IPS-20b (cell line): ENCODE results near the gene FBXL16.

Experiments used
- H3K27ac ChIP-seq: one replicate; pipeline ENCODE4 v1.5.1; 2013; ENCODE audit warnings: low read length
- H3K27me3 ChIP-seq: 2 replicates; pipeline ENCODE4 v1.6.1; 2013; ENCODE audit warnings: mild to moderate bottlenecking, low read length, inconsistent platforms; ENCODE audit not compliant: insufficient read depth
- H3K36me3 ChIP-seq: 2 replicates; pipeline ENCODE4 v1.6.1; 2013; ENCODE audit warnings: low read depth, mild to moderate bottlenecking, inconsistent platforms, low read length, moderate library complexity; ENCODE audit not compliant: insufficient read depth
- H3K4me1 ChIP-seq: 2 replicates; pipeline ENCODE4 v1.6.1; 2013; ENCODE audit warnings: mild to moderate bottlenecking, control low read depth, inconsistent platforms, low read length, moderate library complexity; ENCODE audit not compliant: insufficient read depth
- H3K4me3 ChIP-seq: 2 replicates; pipeline ENCODE4 v1.5.1; 2013; ENCODE audit warnings: mild to moderate bottlenecking, low read length, inconsistent platforms
- H3K9ac ChIP-seq: 2 replicates; pipeline ENCODE4 v1.6.1; 2013; ENCODE audit warnings: low read depth, mild to moderate bottlenecking, inconsistent platforms, low read length, moderate library complexity
- H3K9me3 ChIP-seq: 2 replicates; pipeline ENCODE4 v1.6.1; 2013; ENCODE audit warnings: mild to moderate bottlenecking, low read depth, low read length, inconsistent platforms; ENCODE audit not compliant: insufficient read depth

Gene FBXL16

DNA sequence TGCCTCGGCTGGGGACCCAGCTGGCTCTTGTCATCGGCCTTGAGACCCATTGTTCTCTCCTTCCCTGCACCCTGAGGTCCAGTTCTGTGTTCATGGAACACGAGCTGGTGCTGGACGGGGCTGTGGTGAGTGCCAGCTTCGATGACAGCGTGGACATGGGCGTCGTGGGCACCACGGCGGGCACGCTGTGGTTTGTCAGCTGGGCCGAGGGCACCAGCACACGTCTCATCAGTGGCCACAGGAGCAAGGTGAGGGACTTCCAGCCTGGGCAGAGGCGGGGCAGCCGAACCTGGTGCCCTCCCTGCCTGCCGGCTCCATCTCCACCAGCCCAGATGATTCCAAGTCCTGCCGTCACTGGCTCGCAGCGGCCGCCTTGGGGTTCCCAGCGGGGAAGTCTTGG is 43.0 kb downstream of the FBXL16 start:
- Histone ChIP-seq H3K9me3 (no peaks in the 10 kb centered on the region), H3K27me3 (no peaks in the 10 kb centered on the region), H3K9ac (no peak overlapping the region), H3K27ac (no peak overlapping the region), H3K4me1 (peaks cover 2% of the 10 kb centered on the region; the same call in 1 of the 2 replicates), H3K36me3 (peaks cover 5% of the 10 kb centered on the region; the same call in 1 of the 2 replicates), H3K4me3 (no peak overlapping the region)

DNA sequence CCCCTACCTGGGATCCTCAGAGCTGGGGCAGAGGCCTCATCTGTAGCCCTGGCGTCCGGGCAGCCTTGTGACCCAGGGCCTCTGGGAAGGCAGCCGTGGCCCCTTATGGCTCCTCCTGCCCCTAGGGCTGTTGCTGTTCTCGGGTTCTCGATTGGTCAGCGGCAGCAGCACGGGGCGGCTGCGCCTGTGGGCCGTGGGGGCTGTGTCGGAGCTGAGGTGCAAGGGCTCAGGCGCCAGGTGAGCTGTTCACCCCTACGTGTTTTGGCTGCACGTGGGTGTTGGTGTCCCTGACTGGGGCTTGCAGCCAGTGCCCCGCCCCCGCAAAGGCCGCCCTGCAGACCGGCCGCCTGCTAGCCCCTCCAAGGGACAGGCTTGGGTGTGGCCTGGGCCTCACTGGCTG is 43.5 kb downstream of the FBXL16 start:
- Histone ChIP-seq H3K9me3 (no peaks in the 10 kb centered on the region), H3K4me3 (no peak overlapping the region), H3K27ac (no peak overlapping the region), H3K36me3 (peaks cover 5% of the 10 kb centered on the region; the same call in 1 of the 2 replicates), H3K4me1 (no peaks in the 10 kb centered on the region), H3K27me3 (no peaks in the 10 kb centered on the region), H3K9ac (no peak overlapping the region)

DNA sequence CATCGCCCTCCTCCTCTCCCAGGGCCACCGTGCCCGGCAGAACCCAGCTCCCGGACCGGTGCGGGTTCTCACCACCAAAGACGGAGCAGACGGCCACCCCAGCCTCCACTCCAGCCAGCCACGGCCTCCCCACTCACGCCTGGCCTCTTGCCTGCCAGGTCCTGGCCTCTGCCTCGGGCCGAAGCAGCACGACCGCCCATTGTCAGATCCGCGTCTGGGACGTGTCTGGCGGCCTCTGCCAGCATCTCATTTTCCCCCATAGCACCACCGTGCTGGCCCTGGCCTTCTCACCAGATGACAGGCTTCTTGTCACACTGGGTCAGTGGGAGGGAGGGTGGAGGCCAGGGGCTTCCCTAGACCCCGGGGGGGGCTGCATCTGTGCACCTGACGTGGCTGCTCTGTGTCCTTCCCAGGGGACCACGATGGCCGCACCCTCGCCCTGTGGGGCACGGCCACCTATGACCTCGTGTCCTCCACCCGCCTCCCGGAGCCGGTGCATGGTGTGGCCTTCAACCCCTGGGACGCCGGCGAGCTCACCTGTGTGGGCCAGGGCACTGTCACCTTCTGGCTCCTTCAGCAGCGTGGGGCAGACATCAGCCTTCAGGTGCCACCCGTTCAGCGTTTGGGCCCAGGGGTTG is 44.3 kb downstream of the FBXL16 start:
- Histone ChIP-seq H3K9ac (no peak overlapping the region), H3K27me3 (no peaks in the 10 kb centered on the region), H3K4me1 (no peaks in the 10 kb centered on the region), H3K4me3 (no peak overlapping the region), H3K36me3 (peaks cover 5% of the 10 kb centered on the region; the same call in 1 of the 2 replicates), H3K9me3 (no peaks in the 10 kb centered on the region), H3K27ac (no peak overlapping the region)

DNA sequence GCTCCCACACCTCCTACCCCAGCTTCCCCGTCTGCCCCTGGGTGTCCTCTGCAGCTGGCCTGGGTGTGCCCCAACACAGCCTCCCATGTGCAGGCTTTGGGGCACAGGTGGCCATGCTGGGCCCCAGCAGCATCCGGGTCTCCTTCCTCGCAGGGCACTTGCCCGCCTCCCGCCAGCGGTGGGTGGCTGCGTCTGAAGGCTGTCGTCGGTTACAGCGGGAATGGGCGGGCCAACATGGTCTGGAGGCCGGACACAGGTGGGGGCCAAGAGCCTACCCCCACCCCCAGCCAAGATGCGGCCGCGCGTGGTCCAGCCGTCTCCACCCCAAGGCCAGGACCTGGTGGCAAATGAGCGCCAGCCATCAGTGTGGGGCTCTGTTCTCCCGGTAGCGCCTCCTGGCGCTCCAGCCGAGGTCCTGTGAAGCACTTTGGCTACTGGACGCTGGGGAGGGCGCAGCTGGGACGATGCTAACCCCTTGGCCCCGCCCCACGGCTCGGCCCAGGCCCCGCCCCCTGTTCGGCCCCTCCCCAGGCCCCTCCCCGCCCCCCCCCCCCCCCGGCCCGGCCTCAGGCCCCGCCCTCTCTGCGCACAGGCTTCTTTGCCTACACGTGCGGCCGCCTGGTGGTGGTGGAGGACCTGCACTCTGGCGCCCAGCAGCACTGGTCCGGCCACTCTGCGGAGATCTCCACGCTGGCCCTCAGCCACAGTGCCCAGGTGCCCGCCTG is 45.0 kb downstream of the FBXL16 start:
- Histone ChIP-seq H3K36me3 (peaks cover 5% of the 10 kb centered on the region; the same call in 1 of the 2 replicates), H3K9ac (no peak overlapping the region), H3K27ac (no peak overlapping the region), H3K27me3 (no peaks in the 10 kb centered on the region), H3K4me3 (no peak overlapping the region), H3K4me1 (no peaks in the 10 kb centered on the region), H3K9me3 (no peaks in the 10 kb centered on the region)

DNA sequence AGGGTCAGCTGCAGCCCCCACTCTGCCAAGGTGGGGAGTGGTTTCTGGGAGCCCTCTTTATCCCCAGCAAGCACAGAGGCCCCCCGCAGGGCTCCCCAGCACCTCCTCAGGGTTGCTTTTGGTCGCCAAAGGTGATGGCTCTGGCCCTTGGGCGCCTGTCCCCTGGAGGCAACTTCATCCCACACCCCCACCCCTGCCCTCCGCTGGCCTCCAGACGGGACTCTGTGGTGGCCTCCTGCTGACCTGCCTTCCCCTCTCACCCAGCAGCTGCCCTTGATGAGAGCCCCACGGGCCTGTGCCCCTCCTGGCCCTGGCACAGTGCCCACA is 45.5 kb downstream of the FBXL16 start:
- Histone ChIP-seq H3K27ac (no peak overlapping the region), H3K36me3 (peaks cover 5% of the 10 kb centered on the region; the same call in 1 of the 2 replicates), H3K9ac (no peak overlapping the region)

DNA sequence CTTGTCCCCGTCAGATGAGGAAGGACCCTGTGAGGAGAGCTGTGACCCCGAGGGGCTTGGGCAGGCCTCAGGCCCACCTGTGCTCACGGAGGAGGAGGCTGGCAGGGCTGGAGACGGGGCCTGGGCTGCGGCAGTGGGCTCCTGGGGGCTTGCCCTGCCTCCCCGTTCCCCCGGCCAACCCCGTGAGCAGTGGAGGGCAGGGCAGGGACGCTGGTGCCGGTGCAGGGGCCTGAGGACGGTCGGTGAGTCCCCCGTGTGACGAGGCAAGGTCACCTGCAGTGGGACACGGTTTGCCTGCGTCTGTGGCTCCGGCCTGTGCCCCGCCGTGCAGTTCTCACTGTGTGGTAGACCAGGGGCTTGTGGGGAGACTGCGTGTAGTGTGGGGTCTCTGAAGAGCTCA is 46.0 kb downstream of the FBXL16 start:
- Histone ChIP-seq H3K4me3 (no peak overlapping the region), H3K4me1 (no peaks in the 10 kb centered on the region), H3K27me3 (no peaks in the 10 kb centered on the region), H3K9me3 (no peaks in the 10 kb centered on the region), H3K9ac (no peak overlapping the region), H3K36me3 (peaks cover 5% of the 10 kb centered on the region; the same call in 1 of the 2 replicates), H3K27ac (no peak overlapping the region)

More for the DNA sequence above, 45.5 kb downstream of the FBXL16 start:
- Histone ChIP-seq H3K4me1 (no peaks in the 10 kb centered on the region), H3K9me3 (no peaks in the 10 kb centered on the region), H3K27me3 (no peaks in the 10 kb centered on the region), H3K4me3 (no peak overlapping the region)

- no peak overlapping the region for H3K27ac ChIP-seq
- no peaks in the 10 kb centered on the region for H3K27me3 ChIP-seq
- peaks cover 5% of the 10 kb centered on the region; the same call in 1 of the 2 replicates for H3K36me3 ChIP-seq
- H3K9me3 ChIP-seq: no peaks in the 10 kb centered on the region
- no peak overlapping the region for H3K4me3 ChIP-seq
- H3K9ac ChIP-seq: no peak overlapping the region
- H3K4me1 ChIP-seq: no peaks in the 10 kb centered on the region
These were observed 46.7 kb downstream of the FBXL16 start for GRCh38 chr16:658679-659571.

GRCh38 chr16:657487-657886 is 48.1 kb downstream of the FBXL16 start:
- Histone ChIP-seq H3K9ac (no peak overlapping the region), H3K9me3 (no peaks in the 10 kb centered on the region), H3K27me3 (no peaks in the 10 kb centered on the region), H3K4me1 (no peaks in the 10 kb centered on the region), H3K36me3 (peaks cover 10% of the 10 kb centered on the region), H3K27ac (no peak overlapping the region), H3K4me3 (no peak overlapping the region)

DNA sequence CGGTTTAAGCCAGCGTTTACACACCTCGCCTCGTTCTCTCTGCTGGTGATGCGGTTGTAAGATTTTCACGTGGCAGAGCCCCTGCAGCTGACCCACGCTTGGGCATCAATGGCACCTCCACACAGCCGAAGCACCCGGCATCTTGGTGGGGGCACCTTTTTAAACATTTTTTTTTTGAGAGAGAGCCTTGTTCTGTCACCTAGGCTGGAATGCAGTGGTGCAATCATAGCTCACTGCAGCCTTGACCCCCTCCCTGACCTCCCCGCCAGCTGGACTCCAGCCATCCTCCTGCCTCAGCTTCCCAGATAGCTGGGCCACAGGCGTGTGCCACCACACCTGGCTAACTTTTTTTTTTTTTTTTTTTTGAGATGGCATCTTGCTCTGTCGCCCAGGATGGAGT is 51.6 kb downstream of the FBXL16 start:
- Histone ChIP-seq H3K4me3 (no peak overlapping the region), H3K9me3 (no peaks in the 10 kb centered on the region), H3K27me3 (no peaks in the 10 kb centered on the region), H3K9ac (no peak overlapping the region), H3K36me3 (peaks cover 10% of the 10 kb centered on the region), H3K4me1 (0 out of 2 replicates have a peak, but pooled peaks cover 3% of the 10 kb centered on the region), H3K27ac (no peak overlapping the region)

DNA sequence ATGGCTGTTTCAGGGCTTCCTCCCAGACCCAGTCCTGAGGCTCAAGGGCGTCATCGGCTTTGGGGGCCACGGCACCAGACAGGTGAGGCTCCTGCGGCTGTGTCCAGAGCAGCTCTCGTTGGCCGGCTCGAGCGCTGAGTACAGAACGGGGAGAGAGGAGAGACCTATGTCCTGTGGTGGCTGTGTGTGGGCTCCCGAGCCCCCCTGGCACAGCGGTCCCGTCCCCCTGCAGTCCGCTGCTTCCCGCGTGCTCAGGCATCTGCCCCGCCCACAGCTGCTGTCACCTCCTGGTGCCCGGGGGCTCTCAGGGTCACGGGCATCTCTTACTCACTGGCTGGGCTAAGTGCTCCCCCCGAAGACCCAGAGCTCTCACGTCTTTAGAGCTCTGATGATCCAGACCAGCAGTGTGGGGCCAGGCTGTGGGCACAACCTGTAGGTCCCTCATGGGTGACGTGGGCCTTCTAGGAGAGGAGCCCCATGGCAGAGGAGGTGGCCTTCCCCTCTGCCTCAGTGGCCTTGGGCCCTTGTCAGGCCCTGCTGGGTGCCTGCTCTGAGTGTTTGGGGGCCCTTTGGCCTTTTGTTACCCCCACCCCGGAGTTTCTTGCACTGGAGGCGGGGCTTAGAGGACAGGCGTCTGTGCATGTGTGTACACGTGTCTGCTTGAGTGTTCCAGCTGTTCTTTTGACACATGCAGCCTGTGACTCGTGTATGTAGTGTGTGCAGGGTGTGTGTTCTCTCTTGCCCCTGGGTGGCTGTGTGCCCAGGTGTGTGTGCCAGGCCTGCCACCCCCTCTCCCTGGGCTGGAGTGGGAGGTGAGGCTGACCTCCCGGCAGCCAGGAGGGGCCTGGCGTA is 52.9 kb downstream of the FBXL16 start:
- Histone ChIP-seq H3K4me1 (peaks cover 3% of the 10 kb centered on the region; the same call in 1 of the 2 replicates), H3K27me3 (no peaks in the 10 kb centered on the region), H3K9ac (no peak overlapping the region), H3K27ac (no peak overlapping the region), H3K9me3 (no peaks in the 10 kb centered on the region), H3K36me3 (peaks cover 5% of the 10 kb centered on the region), H3K4me3 (no peak overlapping the region)

- H3K9ac ChIP-seq: no peak overlapping the region
These were observed 53.8 kb downstream of the FBXL16 start for GRCh38 chr16:651844-652243.

More at GRCh38 chr16:651844-652243, 53.8 kb downstream of the FBXL16 start:
- Histone ChIP-seq H3K4me3 (no peak overlapping the region), H3K4me1 (peaks cover 3% of the 10 kb centered on the region; the same call in 1 of the 2 replicates), H3K27ac (no peak overlapping the region), H3K27me3 (no peaks in the 10 kb centered on the region), H3K9me3 (no peaks in the 10 kb centered on the region), H3K36me3 (peaks cover 5% of the 10 kb centered on the region)
